ENCODE measurements around the gene CEACAM3.
A peak's percentile ranks its signal among the peaks of the same experiment; 100 is the strongest.

The CEACAM3 gene

GRCh38 chr19:41792513-41793413 is 3.6 kb upstream of the CEACAM3 start:
- no peak for DNase-seq (ENCODE audit: low read depth)

- no peak for DNase-seq (ENCODE audit: low read depth)
Observed at GRCh38 chr19:41793414-41793727, 3.0 kb upstream of the CEACAM3 start.

GRCh38 chr19:41795031-41795461 is 1.3 kb upstream of the CEACAM3 start:
- DNase-seq (ENCODE audit: low read depth): peak; percentile 40

GRCh38 chr19:41796901-41797300 is 514 bp downstream of the CEACAM3 start:
- no peak for DNase-seq (ENCODE audit: low read depth)

GRCh38 chr19:41799444-41800000 is 3.1 kb downstream of the CEACAM3 start:
- no peak for DNase-seq (ENCODE audit: low read depth)

- no peak for DNase-seq (ENCODE audit: low read depth)
Observed at GRCh38 chr19:41801031-41801430, 4.6 kb downstream of the CEACAM3 start.

- no peak for DNase-seq (ENCODE audit: low read depth)
Observed at GRCh38 chr19:41801792-41802211, 5.4 kb downstream of the CEACAM3 start.

- DNase-seq (ENCODE audit: low read depth): no peak
Observed at GRCh38 chr19:41802770-41803169, 6.4 kb downstream of the CEACAM3 start.

GRCh38 chr19:41804336-41804735 is 7.9 kb downstream of the CEACAM3 start:
- no peak for DNase-seq (ENCODE audit: low read depth)

- no peak for DNase-seq (ENCODE audit: low read depth)
Observed at GRCh38 chr19:41807176-41807575, 10.8 kb downstream of the CEACAM3 start.

- no peak for DNase-seq (ENCODE audit: low read depth)
Observed at GRCh38 chr19:41808663-41809566, 12.5 kb downstream of the CEACAM3 start.

GRCh38 chr19:41810301-41810700 is 13.9 kb downstream of the CEACAM3 start:
- no peak for DNase-seq (ENCODE audit: low read depth)

- DNase-seq (ENCODE audit: low read depth): no peak
Observed at GRCh38 chr19:41811036-41811435, 14.6 kb downstream of the CEACAM3 start.

- no peak for DNase-seq (ENCODE audit: low read depth)
Observed at GRCh38 chr19:41811981-41812380, 15.6 kb downstream of the CEACAM3 start.

GRCh38 chr19:41813911-41814310 is 17.5 kb downstream of the CEACAM3 start:
- no peak for DNase-seq (ENCODE audit: low read depth)

GRCh38 chr19:41815301-41815700 is 18.9 kb downstream of the CEACAM3 start:
- DNase-seq (ENCODE audit: low read depth): no peak

- DNase-seq (ENCODE audit: low read depth): no peak
Observed at GRCh38 chr19:41816761-41817160, 20.4 kb downstream of the CEACAM3 start.

GRCh38 chr19:41821003-41821735 is 24.8 kb downstream of the CEACAM3 start:
- no peak for DNase-seq (ENCODE audit: low read depth)

- no peak for DNase-seq (ENCODE audit: low read depth)
Observed at GRCh38 chr19:41837981-41838708, 41.8 kb downstream of the CEACAM3 start.

GRCh38 chr19:41839211-41839610 is 42.8 kb downstream of the CEACAM3 start:
- no peak for DNase-seq (ENCODE audit: low read depth)

GRCh38 chr19:41843371-41843770 is 47.0 kb downstream of the CEACAM3 start:
- DNase-seq (ENCODE audit: low read depth): no peak

All from stimulated activated CD8-positive, alpha-beta memory T cell treated with anti-CD3 and anti-CD28 coated beads, Interleukin-15, amount 100 ng/mL, for 1 hour (primary cell).